PC-9 (cell line): Measurements from ENCODE around the gene CHRNA4.

Experiments
- CTCF ChIP-seq: fragments of 200-600 bp; sonication (generic); conservative IDR thresholded peaks from 2 replicates; pipeline ENCODE4 v1.6.1; 2017; ENCODE audit warnings: mixed run types, antibody characterized with exemption, mild to moderate bottlenecking, moderate library complexity
- EZH2 ChIP-seq: fragments of 200-600 bp; sonication (generic); IDR thresholded peaks from 2 replicates; pipeline ENCODE4 v1.8.0; 2017; ENCODE audit warnings: antibody characterized with exemption, low read depth

- TF ChIP-seq CTCF (peak; percentile 96), EZH2 (no peak)
These were observed 51.7 kb downstream of the CHRNA4 start for GRCh38 chr20:63309261-63310071.
